Stimulated activated CD4-positive, alpha-beta T cell treated with anti-CD3 and anti-CD28 coated beads, Interleukin-12 subunit alpha, Interleukin-12 subunit beta, amount 100 ng/mL, for 4 hours (primary cell): ENCODE measurements around the gene TMEM98.
"Not testable (repeated sequence)": the region's sequence is repeated elsewhere in the genome, so short reads cannot be mapped to it uniquely, and the experiment has no call there.

ENCODE experiments used
- DNase-seq: peaks from one replicate; pipeline ENCODE4 v3.0.0-alpha.2; 2020

TMEM98 gene

GRCh38 chr17:32943647-32944191, 15.8 kb downstream of the TMEM98 start:
- DNase-seq = no peak

DNA sequence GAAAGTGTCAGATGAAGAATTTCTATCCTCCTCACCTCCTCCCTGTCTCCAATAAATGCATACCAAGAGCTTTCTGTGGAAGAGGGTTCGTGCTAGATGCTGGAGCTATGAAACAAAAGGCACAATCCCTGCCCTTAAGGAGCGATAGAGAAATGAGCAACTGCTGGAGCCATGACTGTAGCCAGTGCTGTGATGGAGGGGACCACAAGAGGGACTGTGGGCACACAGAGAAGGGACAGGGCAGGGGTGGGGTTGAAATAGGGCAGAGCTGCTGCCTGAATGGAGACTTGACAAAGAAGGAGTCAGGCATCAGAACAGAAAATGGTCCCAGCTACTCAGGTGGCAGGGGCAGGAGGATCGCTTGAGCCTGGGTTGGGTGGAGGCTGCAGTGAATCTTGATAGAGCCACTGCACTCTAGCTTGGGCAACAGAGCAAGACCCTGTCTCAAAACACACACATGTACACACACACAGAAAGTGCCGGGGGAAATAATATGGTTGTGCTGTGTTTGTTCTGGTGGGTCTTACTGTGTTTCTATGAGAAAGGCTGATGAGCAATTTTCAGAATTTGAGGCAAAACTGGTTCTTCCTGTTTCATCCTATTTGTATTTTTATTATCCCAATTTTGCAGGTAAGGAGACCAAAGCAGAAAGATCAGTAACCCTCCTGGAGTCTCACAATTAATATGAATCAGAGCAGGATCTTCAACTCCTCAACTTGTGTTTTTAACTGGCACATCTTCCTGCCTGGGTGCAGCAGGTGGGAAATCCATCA, 16.5 kb downstream of the TMEM98 start:
- DNase-seq = no peak

DNA sequence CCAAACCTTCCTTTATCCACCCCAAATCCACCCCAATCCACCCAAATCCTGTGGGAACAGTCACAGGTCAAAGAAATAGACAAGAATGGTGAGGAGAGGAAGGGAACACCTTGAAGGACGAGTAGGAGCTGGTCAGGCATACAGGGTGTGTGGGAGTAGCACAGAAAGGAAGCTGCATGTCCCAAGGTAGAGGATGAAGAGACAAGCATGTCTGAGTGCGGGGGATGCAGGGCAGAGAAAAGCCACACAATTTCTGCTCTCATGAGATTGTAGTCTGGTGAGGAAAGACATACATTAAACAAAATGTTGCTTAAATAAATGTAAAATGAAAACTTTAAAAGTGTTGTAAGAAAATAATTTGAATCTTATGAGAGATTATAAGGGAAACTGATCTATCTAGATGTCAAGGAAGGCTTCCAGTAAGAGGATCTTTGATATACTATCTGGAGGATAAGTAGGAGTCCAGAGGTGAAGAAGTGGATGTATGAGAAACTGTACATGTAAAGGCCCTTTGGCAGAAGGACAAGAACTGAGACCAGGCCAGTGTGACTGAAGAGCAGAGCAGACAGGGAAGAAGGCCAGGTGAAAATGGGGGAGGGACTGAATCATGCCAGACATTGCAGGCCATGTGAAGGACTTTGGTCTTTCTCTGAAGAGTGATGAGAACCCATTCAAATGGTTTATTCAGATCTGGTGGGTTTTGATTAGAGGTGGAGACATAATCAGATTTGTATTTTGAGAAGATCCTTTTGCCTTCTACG, 18.6 kb downstream of the TMEM98 start:
- no peak for DNase-seq

DNA sequence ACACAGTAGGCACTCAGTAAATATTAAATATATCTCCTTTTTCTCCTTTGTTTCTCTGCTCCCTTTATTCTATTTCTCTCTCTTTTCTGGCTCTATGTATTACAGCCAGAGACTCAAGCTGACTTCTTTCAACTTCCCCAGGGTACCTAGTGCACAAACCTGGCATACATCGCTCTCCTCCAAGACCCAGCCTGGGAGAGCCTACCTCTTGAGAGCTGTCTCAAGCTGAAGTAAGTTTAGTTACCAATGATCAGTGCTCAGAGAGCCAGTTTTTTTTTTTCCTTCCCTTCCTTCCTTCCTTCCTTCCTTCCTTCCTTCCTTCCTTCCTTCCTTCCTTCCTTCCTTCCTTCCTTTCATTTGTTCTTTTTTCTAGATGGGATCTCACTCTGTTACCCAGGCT, 19.8 kb downstream of the TMEM98 start:
- DNase-seq = no peak

DNA sequence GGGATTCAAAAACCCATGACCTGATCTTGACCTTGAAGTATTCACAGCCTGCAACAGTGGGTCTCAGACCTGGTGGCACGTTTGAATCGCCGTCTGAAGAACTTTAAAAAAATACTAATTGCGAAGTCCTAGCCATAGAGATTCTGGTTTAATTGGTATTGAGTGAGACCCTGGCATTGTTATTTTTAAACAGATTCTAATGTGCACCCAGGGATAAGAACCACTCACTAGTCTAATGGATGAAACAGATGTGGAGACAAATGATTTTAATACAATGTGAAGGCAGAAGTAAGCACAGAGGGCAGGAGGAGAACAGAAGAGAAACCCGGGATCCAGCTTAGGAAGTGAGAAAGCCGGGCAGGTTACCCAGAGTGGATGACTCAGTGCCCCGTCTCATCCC, 21.2 kb downstream of the TMEM98 start:
- DNase-seq = no peak

DNA sequence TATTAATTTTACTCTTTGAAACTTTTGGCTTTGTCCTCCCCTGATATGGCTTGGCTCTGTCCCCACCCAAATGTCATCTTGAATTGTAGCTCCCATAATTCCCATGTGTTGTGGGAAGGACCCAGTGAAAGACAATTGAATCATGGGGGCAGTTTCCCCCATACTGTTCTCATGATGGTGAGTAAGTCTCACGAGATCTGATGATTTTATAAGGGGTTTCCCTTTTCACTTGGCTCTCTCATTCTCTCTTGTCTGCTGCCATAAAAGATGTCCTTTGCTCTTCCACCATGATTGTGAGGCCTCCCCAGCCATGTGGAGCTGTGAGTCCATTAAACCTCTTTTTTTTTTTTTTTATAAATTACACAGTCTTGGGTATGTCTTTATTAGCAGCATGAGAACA, 24.5 kb downstream of the TMEM98 start:
- DNase-seq = not testable (repeated sequence)

GRCh38 chr17:32953045-32953444, 25.1 kb downstream of the TMEM98 start:
- DNase-seq = no peak

DNA sequence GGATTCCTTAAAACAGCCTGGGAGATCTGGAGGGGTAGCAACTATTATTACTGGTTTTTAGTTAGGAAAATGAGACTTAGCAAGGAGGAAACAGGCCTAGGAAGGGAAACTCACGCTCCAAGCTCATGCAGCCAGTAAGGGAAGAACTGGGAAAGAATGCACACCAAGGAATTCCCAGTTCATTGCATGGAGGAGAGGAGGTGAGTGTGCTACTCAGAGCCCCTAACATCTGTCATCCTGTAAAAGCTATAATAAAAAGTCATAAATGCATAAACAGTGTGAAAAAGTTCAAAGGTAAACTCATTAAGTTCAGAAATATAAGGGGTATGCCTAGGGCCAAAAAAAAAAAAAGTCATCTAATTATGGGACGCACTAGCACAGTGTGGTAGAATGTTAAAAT, 25.9 kb downstream of the TMEM98 start:
- no peak for DNase-seq

GRCh38 chr17:32954477-32954876, 26.5 kb downstream of the TMEM98 start:
- DNase-seq = no peak

DNA sequence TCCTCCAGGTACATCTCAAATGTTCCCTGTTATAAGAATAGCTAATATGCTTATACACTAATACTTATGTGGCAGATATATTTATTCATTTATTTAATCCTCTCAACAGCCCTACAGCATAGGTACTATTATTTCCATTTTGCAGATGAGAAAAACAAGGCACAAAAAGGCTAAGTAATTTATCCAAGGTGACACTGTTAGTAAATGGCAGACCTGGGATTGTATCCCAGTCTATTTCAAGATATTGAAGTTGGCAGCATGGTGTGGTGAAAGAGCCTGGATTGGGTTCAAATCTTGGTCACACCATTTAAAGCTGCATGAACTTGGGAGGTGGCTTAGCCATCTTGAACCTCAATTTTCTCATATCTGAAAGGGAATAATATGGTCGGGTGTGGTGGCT, 27.2 kb downstream of the TMEM98 start:
- no peak for DNase-seq

DNA sequence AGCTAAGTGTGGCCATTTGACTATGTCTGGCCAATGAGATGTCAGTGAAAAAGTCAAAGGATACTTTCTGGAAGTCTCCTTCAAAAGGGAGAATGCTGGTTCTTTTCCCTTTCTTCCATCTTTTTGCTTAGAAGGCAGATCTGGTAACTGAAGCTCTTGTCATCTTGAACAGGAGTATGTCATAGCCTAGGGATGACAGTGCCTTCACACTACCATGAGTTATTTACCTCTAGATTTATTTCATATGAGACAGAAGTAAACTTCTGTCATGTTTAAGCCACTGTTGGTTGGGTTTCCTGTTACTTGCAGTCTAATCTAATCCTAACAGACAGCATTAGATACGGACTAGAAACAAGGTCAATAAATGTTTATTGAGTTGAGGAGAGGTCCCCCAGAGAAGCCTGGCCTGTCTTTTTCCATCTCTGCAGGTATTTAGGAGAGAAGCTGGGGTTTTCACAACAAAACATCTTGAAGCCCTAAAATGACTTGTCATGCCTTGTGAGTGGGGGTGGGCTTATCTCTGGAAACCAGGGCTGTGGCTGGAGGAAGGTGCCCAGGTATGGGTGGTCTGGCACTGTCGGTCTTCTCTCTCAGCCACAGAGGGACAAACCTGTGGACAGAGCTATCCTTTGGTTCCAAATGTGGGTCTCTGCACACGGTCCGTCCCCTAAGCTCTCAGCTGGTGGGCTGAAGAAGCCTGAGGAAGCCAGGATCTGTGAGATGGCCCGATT, 28.5 kb downstream of the TMEM98 start:
- no peak for DNase-seq

DNA sequence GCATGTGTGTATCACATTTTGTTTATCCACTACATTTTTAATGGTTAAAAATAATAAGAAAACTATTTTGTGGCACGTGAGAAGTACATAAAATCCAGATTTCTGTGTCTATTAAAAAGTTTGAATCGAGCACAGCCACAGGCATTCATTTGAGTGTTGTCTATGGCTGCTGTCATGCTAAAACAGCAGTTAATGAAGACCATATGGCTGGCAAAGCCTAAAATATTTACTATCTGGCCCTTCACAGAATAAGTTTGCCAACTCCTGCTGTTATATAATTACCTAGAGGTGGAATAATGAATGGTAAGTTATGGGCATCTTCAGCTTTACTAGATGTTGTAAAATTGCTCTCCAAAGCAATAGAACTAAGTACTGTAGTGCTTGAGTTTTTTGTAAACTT, 30.5 kb downstream of the TMEM98 start:
- no peak for DNase-seq

GRCh38 chr17:32960815-32961214, 32.9 kb downstream of the TMEM98 start:
- no peak for DNase-seq

DNA sequence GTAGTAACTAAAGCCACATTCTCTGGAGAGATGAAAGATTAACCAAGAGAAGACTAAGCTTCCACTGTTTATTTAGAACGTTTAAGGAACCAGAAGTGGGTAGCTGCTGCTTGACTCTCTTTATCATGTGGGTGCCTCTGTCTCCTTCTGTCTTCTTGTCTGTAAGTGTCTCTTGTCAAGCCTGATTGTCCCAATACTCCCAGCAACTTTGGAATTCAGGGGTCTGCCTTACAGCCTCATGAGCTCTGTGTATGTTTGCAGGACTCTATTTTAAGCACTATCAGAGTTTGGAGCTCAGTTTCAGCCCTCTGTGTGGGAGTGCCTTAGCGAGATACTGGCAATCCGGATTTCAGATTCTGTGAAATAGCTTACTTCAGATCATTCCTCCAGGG, 34.4 kb downstream of the TMEM98 start:
- DNase-seq = no peak

GRCh38 chr17:32964541-32964940, 36.6 kb downstream of the TMEM98 start:
- DNase-seq = no peak

DNA sequence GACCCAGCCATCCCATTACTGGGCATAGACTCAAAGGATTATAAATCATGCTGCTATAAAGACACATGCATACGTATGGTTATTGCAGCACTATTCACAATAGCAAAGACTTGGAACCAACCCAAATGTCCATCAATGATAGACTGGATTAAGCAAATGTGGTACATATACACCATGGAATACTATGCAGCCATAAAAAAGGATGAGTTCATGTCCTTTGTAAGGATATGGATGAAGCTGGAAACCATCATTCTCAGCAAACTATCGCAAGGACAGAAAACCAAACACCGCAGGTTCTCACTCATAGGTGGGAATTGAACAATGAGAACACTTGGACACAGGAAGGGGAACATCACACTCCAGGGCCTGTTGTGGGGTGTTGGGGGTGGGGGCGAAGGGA, 41.3 kb downstream of the TMEM98 start:
- not testable (repeated sequence) for DNase-seq

DNA sequence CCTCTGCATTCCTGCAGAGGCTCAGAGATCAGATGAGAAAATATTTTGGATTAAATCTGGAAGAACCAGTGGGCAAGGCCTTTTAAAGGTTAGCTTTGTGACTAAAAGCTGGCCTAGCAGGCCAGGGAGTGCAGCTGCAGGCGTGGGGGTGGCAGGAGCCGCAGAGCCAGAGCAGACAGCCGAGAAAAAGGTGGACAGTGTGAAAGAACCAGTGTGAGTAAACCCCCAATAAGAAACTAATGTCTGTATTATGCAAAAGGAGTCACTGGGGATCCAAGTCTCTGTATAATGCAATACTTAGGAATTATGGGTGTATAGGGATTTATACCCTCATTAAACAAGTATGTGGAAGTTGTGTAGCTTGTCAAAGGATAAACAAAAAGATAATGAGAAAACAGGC, 42.3 kb downstream of the TMEM98 start:
- DNase-seq = no peak

DNA sequence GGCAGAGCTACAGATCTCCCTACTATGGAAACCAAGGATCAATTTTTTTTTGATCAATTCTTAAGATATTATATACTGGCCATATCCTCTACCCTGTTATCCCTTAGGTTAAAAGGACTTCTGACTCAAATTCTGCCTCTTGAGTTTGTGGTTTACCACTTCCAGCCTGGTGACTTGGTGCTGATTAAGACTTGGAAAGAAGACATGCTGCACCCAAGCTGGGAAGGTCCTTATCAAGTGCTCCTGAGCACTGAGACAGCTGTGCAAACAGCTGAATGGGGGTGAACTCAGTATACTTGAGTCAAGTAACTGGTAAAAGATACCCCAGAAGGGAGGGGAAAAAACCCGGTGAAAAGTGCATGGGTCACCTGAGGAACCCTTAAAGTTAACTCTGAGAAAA, 43.2 kb downstream of the TMEM98 start:
- no peak for DNase-seq

DNA sequence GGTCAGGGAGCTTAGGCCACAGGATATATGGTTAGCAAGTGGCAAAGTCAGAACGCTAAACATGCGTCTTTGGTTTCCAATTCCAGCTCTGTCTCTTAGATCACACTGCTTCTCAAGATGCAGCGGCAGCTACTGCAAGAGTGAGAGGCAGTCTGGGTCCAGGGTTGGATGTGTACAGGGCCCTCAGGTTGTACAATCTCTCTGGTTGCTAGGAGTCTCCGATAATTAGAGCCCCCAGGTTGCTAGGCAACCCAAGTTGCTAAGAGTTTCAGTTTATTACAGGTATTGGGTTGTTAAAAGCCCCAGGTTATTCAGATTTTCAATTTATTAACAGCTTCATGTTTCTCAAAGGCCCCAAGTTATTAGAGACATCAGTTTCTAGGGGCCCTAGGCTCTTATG, 48.2 kb downstream of the TMEM98 start:
- DNase-seq = no peak

GRCh38 chr17:32976605-32977004, 48.7 kb downstream of the TMEM98 start:
- no peak for DNase-seq

DNA sequence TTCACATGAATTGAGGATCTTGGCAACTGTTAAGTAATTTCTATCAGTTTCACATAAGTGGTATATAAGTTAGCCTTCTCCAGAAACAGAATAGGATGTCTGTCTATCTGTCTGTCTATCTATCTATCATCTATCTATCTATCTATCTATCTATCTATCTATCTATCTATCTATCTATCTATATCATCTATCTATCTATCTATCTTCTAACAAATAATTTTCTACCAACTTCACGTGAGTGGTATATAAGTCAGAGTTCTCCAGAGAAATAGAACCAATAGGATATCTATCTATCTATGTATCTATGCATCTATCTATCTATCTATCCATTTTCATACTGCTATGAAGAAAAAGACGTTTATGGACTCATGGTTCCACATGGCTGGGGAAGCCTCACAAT, 52.3 kb downstream of the TMEM98 start:
- DNase-seq = no peak

GRCh38 chr17:32981611-32982010, 53.7 kb downstream of the TMEM98 start:
- not testable (repeated sequence) for DNase-seq

- no peak for DNase-seq
Observed at GRCh38 chr17:32985050-32985756, 57.2 kb downstream of the TMEM98 start.
